Measurements from ENCODE around the gene SREBF2.
"Not testable (repeated sequence)": the region's sequence is repeated elsewhere in the genome, so short reads cannot be mapped to it uniquely, and the experiment has no call there.

The SREBF2 gene

GRCh38 chr22:41862160-41862529, 29.2 kb downstream of the SREBF2 start:
- in situ Hi-C loops (cut with HindIII; ENCODE audit: low sequenced_read_pairs) = no loop called here
- TF ChIP-seq CTCF (IDR thresholded peaks at IDR 0.05; ENCODE audit: low read depth, low read length, missing control alignments) = no peak
- DNase-seq (ENCODE audit: low read depth) = no peak
- no peak overlapping the region for H3K4me3 ChIP-seq (ENCODE audit: low read depth, low read length)

GRCh38 chr22:41862530-41863266, 29.8 kb downstream of the SREBF2 start:
- no peak for TF ChIP-seq CTCF (IDR thresholded peaks at IDR 0.05; ENCODE audit: low read depth, low read length, missing control alignments)
- no peak for DNase-seq (ENCODE audit: low read depth)
- no peak overlapping the region for H3K4me3 ChIP-seq (ENCODE audit: low read depth, low read length)
- in situ Hi-C loops (cut with HindIII; ENCODE audit: low sequenced_read_pairs) = no loop called here

- in situ Hi-C loops (cut with HindIII; ENCODE audit: low sequenced_read_pairs) = no loop called here
These were observed 30.6 kb downstream of the SREBF2 start for GRCh38 chr22:41863472-41863871.

GRCh38 chr22:41868556-41868955, 35.7 kb downstream of the SREBF2 start:
- DNase-seq (ENCODE audit: low read depth) = no peak
- in situ Hi-C loops (cut with HindIII; ENCODE audit: low sequenced_read_pairs) = no loop called here
- H3K4me3 ChIP-seq (ENCODE audit: low read depth, low read length) = no peak overlapping the region
- TF ChIP-seq CTCF (IDR thresholded peaks at IDR 0.05; ENCODE audit: low read depth, low read length, missing control alignments) = no peak

More at GRCh38 chr22:41863472-41863871, 30.6 kb downstream of the SREBF2 start:
- no peak for TF ChIP-seq CTCF (IDR thresholded peaks at IDR 0.05; ENCODE audit: low read depth, low read length, missing control alignments)
- H3K4me3 ChIP-seq (ENCODE audit: low read depth, low read length) = no peak overlapping the region
- DNase-seq (ENCODE audit: low read depth) = no peak

- in situ Hi-C loops (cut with HindIII; ENCODE audit: low sequenced_read_pairs); DNase-seq (ENCODE audit: low read depth); H3K4me3 ChIP-seq (ENCODE audit: low read depth, low read length): not testable (repeated sequence)
These were observed 37.2 kb downstream of the SREBF2 start for GRCh38 chr22:41870081-41870480.

GRCh38 chr22:41870786-41871185, 37.9 kb downstream of the SREBF2 start:
- TF ChIP-seq CTCF (IDR thresholded peaks at IDR 0.05; ENCODE audit: low read depth, low read length, missing control alignments) = no peak
- DNase-seq (ENCODE audit: low read depth) = no peak
- no peak overlapping the region for H3K4me3 ChIP-seq (ENCODE audit: low read depth, low read length)
- in situ Hi-C loops (cut with HindIII; ENCODE audit: low sequenced_read_pairs) = no loop called here

- in situ Hi-C loops (cut with HindIII; ENCODE audit: low sequenced_read_pairs) = no loop called here
- DNase-seq (ENCODE audit: low read depth) = no peak
- TF ChIP-seq CTCF (IDR thresholded peaks at IDR 0.05; ENCODE audit: low read depth, low read length, missing control alignments) = no peak
- no peak overlapping the region for H3K4me3 ChIP-seq (ENCODE audit: low read depth, low read length)
These were observed 40.5 kb downstream of the SREBF2 start for GRCh38 chr22:41873391-41873790.
